Testis (tissue), 3 donors: ENCODE measurements around the gene ANO7. TPM values are rescaled to one million over a fixed set of nuclear protein-coding genes. Genes with fewer than 3 reads are reported as not detected.

ENCODE experiments used
- DNase-seq: peaks from one replicate; pipeline ENCODE4 v3.0.0-alpha.2; 2019
- H3K27ac ChIP-seq, 2 donors: fragments of 200-600 bp; sonication (generic); one replicate each; pipeline ENCODE4 v1.5.1; 2019
- H3K27me3 ChIP-seq: fragments of 200-600 bp; sonication (generic); one replicate; pipeline ENCODE4 v1.5.1; 2019
- H3K36me3 ChIP-seq: fragments of 200-600 bp; sonication (generic); one replicate; pipeline ENCODE4 v1.5.1; 2017; ENCODE audit warnings: low read depth; ENCODE audit errors: missing control alignments
- H3K4me1 ChIP-seq: fragments of 200-600 bp; sonication (generic); one replicate; pipeline ENCODE4 v1.5.1; 2019
- H3K4me3 ChIP-seq, 2 donors: fragments of 200-600 bp; sonication (generic); one replicate each; pipeline ENCODE4 v1.5.1; 2017 to 2019
- H3K9me3 ChIP-seq: fragments of 200-600 bp; sonication (generic); one replicate; pipeline ENCODE4 v1.5.1; 2017
- CTCF ChIP-seq, 3 experiments: fragments of 450-650 bp in 2 of 3; fragments of 200-600 bp in 1 of 3; sonication (generic) in 1 of 3; IDR thresholded peaks; one replicate each; pipeline ENCODE4 v1.5.1; 2016 to 2019; ENCODE audit warnings: antibody characterized with exemption in 3 of 3, mild to moderate bottlenecking in 2 of 3, moderate library complexity in 1 of 3
- POLR2A ChIP-seq: fragments of 450-650 bp; IDR thresholded peaks from one replicate; pipeline ENCODE4 v1.6.1; 2017; ENCODE audit warnings: antibody characterized with exemption, mild to moderate bottlenecking, moderate library complexity
- WGBS, 2 donors: methylation state at CpG; one replicate each; pipeline ENCODE4 v1.1.5; 2018; 5-methylcytosine and 5-hydroxymethylcytosine counted together
- intact Hi-C: fragments of 100-400 bp; cut with DNase I; formaldehyde crosslinking; loops from one replicate; pipeline ENCODE4 v1.15.1; 2023; ENCODE audit warnings: low total_unique reads
- polyA plus RNA-seq: library from polyadenylated mRNA; stranded (reverse); fragments of 350-450 nt; fragmentation: Illumina TruSeq; extraction: RNeasy Lipid Tissue Mini Kit (QIAGEN cat#74804); gene quantifications from one replicate; pipeline ENCODE4 v1.2.3, GENCODE V29; 2014; ENCODE audit warnings: low read depth, low replicate concordance; ENCODE audit not compliant: insufficient read depth
- total RNA-seq, 2 donors: library from RNA; depleted of rRNA; stranded (reverse); fragments of >200 nt; gene quantifications; one replicate each; pipeline ENCODE4 v1.2.3, GENCODE V29; 2016

ANO7 gene
- total and polyA plus RNA-seq, 3 donors from 2014 or later, result 1.2 to 2.5 (median 1.9) TPM

GRCh38 chr2:241189093-241189855 lies 797 bp downstream of the ANO7 start:
- Histone ChIP-seq H3K9me3 (no peaks in the 10 kb centered on the region), H3K27me3 (no peaks in the 10 kb centered on the region), H3K36me3 (no peaks in the 10 kb centered on the region), H3K4me3 (no peak overlapping the region), H3K27ac (no peak overlapping the region), H3K4me1 (no peaks in the 10 kb centered on the region)
- WGBS, 2 donors, result 93 to 100% methylated on average over 7 to 32 of the region's 32 CpGs
- intact Hi-C loops, result no loop called here
- DNase-seq, result no peak
- no peak for TF ChIP-seq CTCF (IDR thresholded peaks at IDR 0.05)
- TF ChIP-seq POLR2A, result no peak

GRCh38 chr2:241189856-241190201 lies 1.4 kb downstream of the ANO7 start:
- H3K27ac ChIP-seq, result no peak overlapping the region
- 90% methylated on average over 10 of the region's 15 CpGs; no CpG with 5 or more reads in 1 of the 2 donors for WGBS, 2 donors

GRCh38 chr2:241190291-241190981 lies 2.0 kb downstream of the ANO7 start:
- TF ChIP-seq CTCF (IDR thresholded peaks at IDR 0.05) (no peak), POLR2A (no peak)
- H3K9me3 ChIP-seq, result no peaks in the 10 kb centered on the region

More at GRCh38 chr2:241189856-241190201, 1.4 kb downstream of the ANO7 start:
- intact Hi-C loops, result no loop called here
- DNase-seq, result no peak
- H3K4me3 ChIP-seq, result no peak overlapping the region
- no peak for TF ChIP-seq POLR2A
- TF ChIP-seq CTCF (IDR thresholded peaks at IDR 0.05), result no peak
- no peaks in the 10 kb centered on the region for H3K4me1 ChIP-seq
- H3K9me3 ChIP-seq, result no peaks in the 10 kb centered on the region
- no peaks in the 10 kb centered on the region for H3K36me3 ChIP-seq
- no peaks in the 10 kb centered on the region for H3K27me3 ChIP-seq

GRCh38 chr2:241191081-241191480 lies 2.6 kb downstream of the ANO7 start:
- Histone ChIP-seq H3K9me3 (no peaks in the 10 kb centered on the region), H3K4me1 (no peaks in the 10 kb centered on the region), H3K4me3 (no peak overlapping the region), H3K36me3 (no peaks in the 10 kb centered on the region), H3K27ac (no peak overlapping the region), H3K27me3 (no peaks in the 10 kb centered on the region)
- no peak for DNase-seq
- intact Hi-C loops, result no loop called here
- 78 to 88% methylated on average over 5 to 14 of the region's 14 CpGs for WGBS, 2 donors
- TF ChIP-seq POLR2A (no peak), CTCF (IDR thresholded peaks at IDR 0.05) (no peak)

More at GRCh38 chr2:241190291-241190981, 2.0 kb downstream of the ANO7 start:
- DNase-seq, result no peak
- no peak overlapping the region for H3K4me3 ChIP-seq
- H3K27me3 ChIP-seq, result no peaks in the 10 kb centered on the region
- no peaks in the 10 kb centered on the region for H3K36me3 ChIP-seq
- 85 to 100% methylated on average over 1 to 19 of the region's 19 CpGs for WGBS, 2 donors
- H3K27ac ChIP-seq, result no peak overlapping the region
- intact Hi-C loops, result no loop called here
- H3K4me1 ChIP-seq, result no peaks in the 10 kb centered on the region
